NCI-H82 (cell line): ENCODE data around the gene ZMPSTE24.
A peak's percentile ranks its signal among the peaks of the same experiment; 100 is the strongest.
"Not testable (repeated sequence)": the region's sequence is repeated elsewhere in the genome, so short reads cannot be mapped to it uniquely, and the experiment has no call there.

Experiments used
- DNase-seq: peaks from one replicate; lab custom pipeline; 2025; lab: John Stamatoyannopoulos, UW

Gene ZMPSTE24

DNA sequence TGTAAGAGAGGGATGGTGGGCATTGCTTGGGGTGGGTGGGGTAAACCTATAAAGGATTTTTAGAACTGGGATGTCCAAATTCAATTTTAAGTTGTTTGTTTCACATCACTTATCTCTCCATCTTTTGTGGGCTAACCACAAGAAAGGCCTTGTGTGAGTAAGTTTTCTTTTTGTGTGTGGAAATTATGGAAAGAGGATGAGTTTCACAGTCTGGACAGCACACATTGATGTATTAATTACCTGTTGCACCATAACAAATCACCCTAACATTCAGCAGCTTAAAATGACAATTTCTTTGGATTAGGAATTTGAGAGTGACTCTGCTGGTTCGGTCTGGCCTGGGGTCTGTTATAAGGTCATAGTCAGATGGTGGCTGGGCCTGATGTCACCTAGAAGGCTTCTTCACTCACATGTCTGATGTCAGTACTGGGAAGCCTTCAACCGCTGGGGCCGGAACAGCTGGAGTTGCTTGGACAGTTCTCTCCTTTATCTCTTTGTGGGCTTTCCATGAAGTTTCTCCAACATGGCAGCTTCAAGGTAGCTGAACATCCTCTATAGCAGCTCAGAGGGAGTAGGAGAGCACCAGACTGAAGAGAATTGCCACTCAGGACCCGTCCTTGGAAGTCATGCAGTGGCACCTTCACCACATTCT lies 61.1 kb downstream of the ZMPSTE24 start:
- DNase-seq, result no peak

DNA sequence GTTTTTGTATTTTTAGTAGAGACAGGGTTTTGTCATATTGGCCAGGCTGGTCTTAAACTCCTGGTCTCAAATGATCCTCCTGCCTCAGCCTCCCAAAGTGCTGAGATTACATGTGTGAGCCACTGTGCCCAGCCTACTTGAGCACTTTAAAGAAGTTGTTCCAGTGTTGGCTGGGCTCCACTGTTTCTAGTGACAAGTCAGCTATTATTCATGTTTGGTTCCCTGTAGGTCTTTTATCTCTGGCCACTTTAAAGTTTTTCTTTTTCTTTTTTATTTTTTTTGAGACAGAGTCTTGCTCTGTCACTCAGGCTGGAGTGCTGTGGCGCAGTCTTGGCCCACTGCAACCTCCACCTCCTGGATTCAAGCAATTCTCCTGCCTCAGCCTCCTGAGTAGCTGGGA lies 73.4 kb downstream of the ZMPSTE24 start:
- DNase-seq, result not testable (repeated sequence)

DNA sequence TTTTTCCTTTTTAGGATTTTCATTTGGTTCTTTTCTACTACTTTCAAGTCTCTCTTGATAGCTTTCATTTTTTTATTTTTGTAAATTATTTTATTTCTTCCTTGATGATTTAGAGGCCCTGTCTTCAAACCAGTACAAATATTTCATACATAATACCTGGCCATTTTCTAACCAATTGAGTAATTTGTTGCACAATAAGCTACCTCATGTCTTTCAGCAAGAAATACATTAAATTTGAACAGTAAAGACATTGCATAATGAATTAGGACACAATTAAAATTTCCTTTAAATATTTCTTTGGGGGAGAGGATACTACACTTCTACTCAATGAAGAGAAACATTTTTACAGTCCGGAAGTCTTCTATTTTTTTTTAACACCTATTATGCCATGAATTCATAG lies 74.7 kb downstream of the ZMPSTE24 start:
- no peak for DNase-seq

DNA sequence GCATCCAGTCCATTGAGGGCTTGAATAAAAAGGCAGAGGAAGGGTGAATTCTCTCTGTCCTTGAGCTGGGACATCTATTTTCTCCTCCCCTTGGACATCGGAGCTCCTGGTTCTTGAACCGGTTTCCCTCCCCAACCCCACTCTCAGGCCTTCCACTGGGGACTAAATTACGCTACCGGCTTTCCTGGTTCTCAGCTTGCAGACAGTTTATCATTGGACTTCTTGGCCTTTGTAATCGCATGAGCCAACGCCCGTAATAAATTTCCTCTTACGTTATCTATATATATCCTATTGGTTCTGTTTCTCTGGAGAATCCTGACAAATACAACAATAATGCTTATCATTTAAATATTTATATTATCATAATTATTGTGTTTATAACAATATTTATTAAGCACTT lies 79.4 kb downstream of the ZMPSTE24 start:
- DNase-seq, result no peak

DNA sequence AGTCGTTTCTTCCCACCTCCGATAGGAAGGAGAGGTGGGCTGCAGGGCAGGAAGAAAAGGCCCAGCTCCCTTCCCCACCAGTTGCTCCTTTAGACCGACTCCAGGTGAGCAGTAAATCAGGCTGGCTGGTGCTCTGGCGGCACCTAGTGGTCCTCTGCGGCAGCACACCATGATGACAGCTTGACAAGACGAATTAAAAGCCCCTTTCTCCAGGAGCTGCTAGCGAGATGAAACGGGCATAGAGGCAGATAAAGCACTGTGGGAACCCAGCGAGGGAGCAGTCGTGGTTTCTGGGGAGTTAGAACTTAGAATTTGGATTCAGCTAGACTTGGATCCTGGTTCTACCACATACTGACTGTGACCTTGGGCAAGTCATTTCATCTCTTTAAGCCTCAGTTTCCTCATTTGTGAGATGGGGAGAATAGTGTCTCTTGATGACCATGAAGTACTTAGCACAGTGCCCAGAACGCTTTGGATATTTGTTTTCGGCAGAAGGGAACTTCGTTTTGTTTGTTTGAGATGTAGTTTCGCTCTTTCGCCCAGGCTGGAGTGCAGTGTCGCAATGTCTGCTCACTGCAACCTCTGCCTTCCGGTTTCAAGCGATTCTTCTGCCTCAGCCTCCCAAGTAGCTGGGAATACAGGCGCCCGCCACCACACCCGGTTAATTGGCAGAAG lies 80.8 kb downstream of the ZMPSTE24 start:
- DNase-seq, result peak; percentile 92

DNA sequence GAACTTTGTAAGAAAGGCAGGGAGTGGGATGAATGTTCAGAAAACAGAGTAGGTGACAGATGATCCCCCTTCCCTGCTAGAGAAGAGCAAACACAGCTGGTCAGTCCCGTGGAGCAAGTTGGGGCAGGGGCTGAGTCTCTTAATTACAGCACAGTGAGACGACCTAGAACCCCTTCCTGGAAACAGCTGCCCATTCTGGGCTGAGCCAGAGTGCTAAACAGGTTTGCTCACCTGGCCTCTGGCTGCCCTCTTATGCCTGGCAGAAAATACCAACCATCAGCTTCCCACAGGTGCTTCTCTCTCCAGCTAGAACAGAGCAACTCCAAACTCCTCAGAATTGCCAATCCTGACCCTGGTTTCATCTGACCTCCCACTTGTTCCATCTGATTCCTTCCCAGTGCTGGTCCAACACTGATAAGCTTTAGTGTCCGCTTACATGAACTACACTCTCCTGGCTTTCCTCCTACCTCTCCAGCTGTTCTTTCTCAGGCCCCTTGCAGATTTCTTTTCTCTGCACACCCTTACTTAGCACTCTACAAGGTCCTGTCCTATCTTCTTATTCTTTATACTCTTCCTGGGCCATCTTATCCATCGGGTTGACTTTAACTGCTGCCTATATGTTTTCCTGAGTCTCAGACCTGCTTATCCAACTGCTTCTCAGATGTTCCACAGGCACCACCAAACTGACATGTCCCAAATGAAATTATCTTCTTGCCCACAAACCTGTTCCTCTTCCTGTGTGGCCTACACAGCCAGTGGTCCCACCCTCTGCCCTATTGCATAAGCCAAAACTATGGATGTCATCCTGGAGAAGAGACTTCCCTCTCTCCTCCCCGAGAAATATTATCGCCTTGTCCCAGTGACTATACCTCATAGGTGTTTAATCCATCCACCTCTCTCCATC lies 81.6 kb downstream of the ZMPSTE24 start:
- DNase-seq, result no peak

DNA sequence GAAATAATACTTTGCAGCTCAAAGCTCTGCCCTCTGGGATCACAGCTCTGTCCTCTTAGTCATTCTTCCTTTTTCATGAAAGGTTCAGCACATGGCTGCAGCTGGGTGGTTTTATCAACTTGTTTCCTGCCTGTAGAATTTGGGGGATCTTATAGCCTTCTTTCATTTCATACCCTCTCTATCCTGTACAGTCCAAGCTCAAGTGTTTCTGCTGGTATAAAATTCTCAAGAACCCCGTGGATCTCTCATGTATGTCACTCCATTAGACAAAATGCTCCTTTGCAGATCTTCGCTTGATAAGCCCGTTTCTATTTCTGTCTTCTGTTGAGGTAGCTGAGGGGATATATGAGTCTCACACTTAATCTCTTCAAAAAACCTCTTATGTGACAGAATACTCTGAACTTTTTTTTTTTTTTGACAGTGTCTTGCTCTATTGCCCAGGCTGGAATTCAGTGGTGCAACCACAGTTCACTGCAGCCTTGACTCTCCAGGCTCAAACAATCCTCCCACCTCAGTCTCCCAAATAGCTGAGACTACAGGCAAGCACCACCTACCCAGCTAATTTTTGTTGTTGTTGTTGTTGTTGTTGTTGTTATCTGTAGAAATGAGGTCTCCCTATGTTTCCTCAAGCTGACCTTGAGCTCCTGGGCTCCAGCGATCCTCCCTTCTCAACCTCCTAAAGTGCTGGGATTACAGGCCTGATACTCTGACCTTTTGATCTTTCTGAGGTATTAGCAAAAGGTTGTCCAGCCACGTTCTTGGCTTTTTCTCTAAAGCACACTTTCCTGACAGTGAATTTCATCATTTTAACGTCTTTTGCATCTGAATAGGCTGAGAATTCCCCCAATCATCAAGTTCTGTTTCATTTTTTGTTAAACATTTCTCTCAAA lies 83.7 kb downstream of the ZMPSTE24 start:
- no peak for DNase-seq

DNA sequence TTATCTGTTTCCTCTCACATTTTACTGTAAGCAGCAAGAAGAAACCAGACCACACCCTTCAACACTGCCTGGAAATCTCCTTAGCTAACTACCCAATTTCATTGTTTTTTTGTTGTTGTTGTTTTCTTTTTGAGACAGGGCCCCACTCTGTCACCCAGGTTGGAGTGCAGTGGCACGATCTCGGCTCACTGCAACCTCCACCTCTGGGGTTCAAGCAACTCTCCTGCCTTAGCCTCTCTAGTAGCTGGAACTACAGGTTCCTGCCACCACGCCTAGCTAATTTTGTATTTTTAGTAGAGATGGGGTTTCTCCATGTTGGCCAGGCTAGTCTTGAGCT lies 84.3 kb downstream of the ZMPSTE24 start:
- not testable (repeated sequence) for DNase-seq
